H9 (cell line): ENCODE measurements around the gene FBXO2. TPM values are rescaled to one million over a fixed set of nuclear protein-coding genes. Genes with fewer than 3 reads are reported as not detected.
A peak's percentile ranks its signal among the peaks of the same experiment; 100 is the strongest.

Experiments
- DNase-seq: peaks from one replicate; pipeline ENCODE4 v3.0.0-alpha.2; 2017
- H2AFZ ChIP-seq: one replicate; pipeline ENCODE4 v1.6.1; 2013; ENCODE audit warnings: mild to moderate bottlenecking, low read length, control low read depth, moderate library complexity
- H2AK5ac ChIP-seq: 2 replicates; pipeline ENCODE4 v1.6.1; 2013; ENCODE audit warnings: low read length, control low read depth, mixed read lengths; ENCODE audit not compliant: insufficient read length
- H2BK120ac ChIP-seq: one replicate; pipeline ENCODE4 v1.6.1; 2013; ENCODE audit warnings: low read depth, mild to moderate bottlenecking, low read length, control low read depth, inconsistent platforms; ENCODE audit not compliant: poor library complexity, severe bottlenecking
- H2BK12ac ChIP-seq: 2 replicates; pipeline ENCODE4 v1.6.1; 2013; ENCODE audit warnings: low read length, control low read depth, mixed read lengths, low read depth; ENCODE audit not compliant: insufficient read length
- H2BK15ac ChIP-seq: 2 replicates; pipeline ENCODE4 v1.6.1; 2013; ENCODE audit warnings: low read depth, low read length, control low read depth
- H2BK20ac ChIP-seq: one replicate; pipeline ENCODE4 v1.6.1; 2013; ENCODE audit warnings: low read depth, mild to moderate bottlenecking, low read length, control low read depth, inconsistent platforms; ENCODE audit not compliant: poor library complexity, severe bottlenecking
- H2BK5ac ChIP-seq: 2 replicates; pipeline ENCODE4 v1.6.1; 2013; ENCODE audit warnings: low read length, control low read depth, mixed read lengths; ENCODE audit not compliant: insufficient read length
- H3K14ac ChIP-seq: 2 replicates; pipeline ENCODE4 v1.6.1; 2013; ENCODE audit warnings: low read length, control low read depth; ENCODE audit not compliant: insufficient read depth
- H3K18ac ChIP-seq: 2 replicates; pipeline ENCODE4 v1.6.1; 2013; ENCODE audit warnings: low read depth, mild to moderate bottlenecking, mixed read lengths, low read length, control low read depth; ENCODE audit not compliant: insufficient read length
- H3K23ac ChIP-seq: 2 replicates; pipeline ENCODE4 v1.6.1; 2013; ENCODE audit warnings: low read length, control low read depth, mixed read lengths, low read depth; ENCODE audit not compliant: insufficient read length
- H3K23me2 ChIP-seq: 2 replicates; pipeline ENCODE4 v1.6.1; 2013; ENCODE audit warnings: low read depth, mild to moderate bottlenecking, mixed read lengths, low read length, control low read depth; ENCODE audit not compliant: insufficient read length, poor library complexity, severe bottlenecking
- H3K27ac ChIP-seq: 2 replicates; pipeline ENCODE4 v1.5.1; 2013; ENCODE audit warnings: low read length, control low read depth, mixed read lengths, low read depth; ENCODE audit not compliant: insufficient read length
- H3K27me3 ChIP-seq: 2 replicates; pipeline ENCODE4 v1.6.1; 2013; ENCODE audit warnings: low read length, control low read depth, inconsistent platforms; ENCODE audit not compliant: insufficient read depth
- H3K4ac ChIP-seq: 2 replicates; pipeline ENCODE4 v1.6.1; 2013; ENCODE audit warnings: low read depth, mild to moderate bottlenecking, control low read depth, inconsistent platforms, low read length, moderate library complexity
- H3K4me1 ChIP-seq: 2 replicates; pipeline ENCODE4 v1.6.1; 2013; ENCODE audit warnings: low read length, control low read depth, inconsistent platforms; ENCODE audit not compliant: insufficient read depth
- H3K4me2 ChIP-seq: 2 replicates; pipeline ENCODE4 v1.6.1; 2013; ENCODE audit warnings: low read length, control low read depth, mixed read lengths; ENCODE audit not compliant: insufficient read length, insufficient read depth
- H3K56ac ChIP-seq: 2 replicates; pipeline ENCODE4 v1.6.1; 2013; ENCODE audit warnings: low read depth, mild to moderate bottlenecking, mixed read lengths, low read length, control low read depth; ENCODE audit not compliant: insufficient read length
- H3K79me1 ChIP-seq: 2 replicates; pipeline ENCODE4 v1.6.1; 2013; ENCODE audit warnings: low read depth, mild to moderate bottlenecking, moderate library complexity, low read length, control low read depth, inconsistent platforms; ENCODE audit not compliant: insufficient read depth, poor library complexity, severe bottlenecking
- H3K79me2 ChIP-seq: 2 replicates; pipeline ENCODE4 v1.6.1; 2013; ENCODE audit warnings: low read length, control low read depth, inconsistent platforms; ENCODE audit not compliant: insufficient read depth
- H3K9ac ChIP-seq: 2 replicates; pipeline ENCODE4 v1.6.1; 2013; ENCODE audit warnings: low read length, control low read depth, mixed read lengths; ENCODE audit not compliant: insufficient read length; ENCODE audit errors: extremely low read depth
- H3K9me3 ChIP-seq: one replicate; pipeline ENCODE4 v1.6.1; 2013; ENCODE audit warnings: low read depth, low read length, inconsistent platforms; ENCODE audit not compliant: control insufficient read depth
- H3T11ph ChIP-seq: one replicate; pipeline ENCODE4 v1.6.1; 2013; ENCODE audit warnings: mild to moderate bottlenecking, low read length, control low read depth, inconsistent platforms
- H4K20me1 ChIP-seq: one replicate; pipeline ENCODE4 v1.6.1; 2013; ENCODE audit not compliant: control insufficient read depth, insufficient read length, insufficient read depth
- H4K5ac ChIP-seq: 2 replicates; pipeline ENCODE4 v1.6.1; 2013; ENCODE audit warnings: low read depth, mild to moderate bottlenecking, mixed read lengths, low read length, control low read depth; ENCODE audit not compliant: insufficient read length
- H4K8ac ChIP-seq: replicated peaks from 2 replicates; pipeline ENCODE4 v1.6.1; 2013; ENCODE audit warnings: low read length, control low read depth, mixed read lengths, low read depth; ENCODE audit not compliant: insufficient read length
- H4K91ac ChIP-seq: 2 replicates; pipeline ENCODE4 v1.6.1; 2013; ENCODE audit warnings: low read depth, mild to moderate bottlenecking, moderate library complexity, mixed read lengths, low read length, control low read depth; ENCODE audit not compliant: insufficient read length
- H3K27ac Mint-ChIP-seq, 3 experiments: 2 replicates in 2 of 3; 3 replicates in 1 of 3; pipeline ENCODE4 v1.8.0; 2020 to 2021; ENCODE audit warnings: mixed read lengths in 3 of 3, mild to moderate bottlenecking in 1 of 3, moderate library complexity in 1 of 3
- H3K27me3 Mint-ChIP-seq: 2 replicates; pipeline ENCODE4 v1.8.0; 2021; ENCODE audit warnings: low read depth, mild to moderate bottlenecking, moderate library complexity, mixed read lengths
- H3K36me3 Mint-ChIP-seq, 3 experiments: 2 replicates in 2 of 3; 3 replicates in 1 of 3; pipeline ENCODE4 v1.8.0; 2020 to 2021; ENCODE audit warnings: low read depth in 3 of 3, mixed read lengths in 3 of 3; ENCODE audit not compliant: insufficient read depth in 1 of 3
- H3K4me1 Mint-ChIP-seq, 2 experiments: 2 replicates each; pipeline ENCODE4 v1.8.0; 2020; ENCODE audit warnings: mixed read lengths in 2 of 2
- H3K4me3 Mint-ChIP-seq, 2 experiments: 2 replicates in 1 of 2; 3 replicates in 1 of 2; pipeline ENCODE4 v1.8.0; 2020 to 2021; ENCODE audit warnings: mild to moderate bottlenecking in 2 of 2, mixed read lengths in 2 of 2, moderate library complexity in 1 of 2
- H3K9me3 Mint-ChIP-seq, 2 experiments: 2 replicates in 1 of 2; 3 replicates in 1 of 2; pipeline ENCODE4 v1.8.0; 2020; ENCODE audit warnings: mild to moderate bottlenecking in 2 of 2, mixed read lengths in 2 of 2, moderate library complexity in 1 of 2
- WGBS: extraction: QIAGEN DNeasy Blood & Tissue Kit; methylation state at CpG from one replicate; pipeline ENCODE4 v1.1.7; 2013; ENCODE audit warnings: missing lambda C conversion rate, low lambda C conversion rate, mixed read lengths; ENCODE audit not compliant: insufficient read length; ENCODE audit errors: extremely low coverage; 5-methylcytosine and 5-hydroxymethylcytosine counted together
- total RNA-seq: library from RNA; stranded (reverse); gene quantifications from 2 replicates; pipeline ENCODE4 v1.2.1, GENCODE V29; 2021
- TF ChIP-seq, protein P1 (sequence below): fragments of 200-600 bp; sonication (generic); conservative IDR thresholded peaks from 3 replicates; pipeline ENCODE4 v1.8.0; 2021; ENCODE audit warnings: antibody characterized with exemption, mild to moderate bottlenecking

FBXO2 gene
- total RNA-seq, 1 experiment from 2014 or later, result 28.9 TPM

DNA sequence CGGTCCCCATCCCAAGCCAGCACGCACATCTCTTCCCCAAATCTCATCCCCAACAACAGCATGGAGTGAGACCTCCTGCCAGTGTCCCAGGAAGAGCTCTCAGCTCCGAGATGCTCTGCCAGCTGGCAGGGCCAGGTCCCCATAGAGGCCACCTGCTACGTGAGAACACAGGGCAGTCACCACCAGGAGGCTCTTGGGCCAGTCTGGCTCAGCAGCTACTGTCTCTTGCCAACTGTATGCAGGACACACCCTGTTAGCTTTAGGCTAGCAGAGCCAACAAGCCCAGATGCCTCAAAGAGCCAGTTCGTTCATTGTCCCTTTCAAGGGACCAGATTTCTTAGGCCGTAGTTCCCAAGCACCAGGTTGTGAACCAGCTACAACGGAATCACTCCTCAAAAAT lies 36.9 kb downstream of the FBXO2 start:
- Histone ChIP-seq H2BK120ac (no peak overlapping the region), H3K79me1 (no peaks in the 10 kb centered on the region), H3K27ac (no peak overlapping the region), H2BK5ac (no peak overlapping the region), H3K27me3 (no peaks in the 10 kb centered on the region), H3K23me2 (peaks cover 2% of the 10 kb centered on the region), H2BK20ac (no peak overlapping the region), H4K91ac (no peak overlapping the region), H2AK5ac (no peak overlapping the region), H4K8ac (no peak overlapping the region), H3K18ac (no peak overlapping the region), H3K4ac (no peak overlapping the region), H2BK15ac (no peak overlapping the region), H3T11ph (no peak overlapping the region), H3K56ac (no peak overlapping the region), H4K20me1 (no peaks in the 10 kb centered on the region), H3K79me2 (no peaks in the 10 kb centered on the region), H2AFZ (no peak overlapping the region), H3K9me3 (no peaks in the 10 kb centered on the region), H2BK12ac (no peak overlapping the region), H3K4me2 (no peak overlapping the region), H3K14ac (no peak overlapping the region), H3K4me1 (no peaks in the 10 kb centered on the region), H3K23ac (no peak overlapping the region), H3K9ac (no peak overlapping the region), H4K5ac (no peak overlapping the region)
- Mint-ChIP-seq H3K36me3 (no peaks in the 10 kb centered on the region), H3K27me3 (peaks cover 4% of the 10 kb centered on the region), H3K4me1 (peaks cover 4 to 11% of the 10 kb centered on the region in 2 experiments), H3K9me3 (no peaks in the 10 kb centered on the region; a peak in 1 of 5 replicates), H3K4me3 (no peak overlapping the region; a peak in 1 of 5 replicates), H3K27ac (no peak overlapping the region)
- TF ChIP-seq, protein P1, sequence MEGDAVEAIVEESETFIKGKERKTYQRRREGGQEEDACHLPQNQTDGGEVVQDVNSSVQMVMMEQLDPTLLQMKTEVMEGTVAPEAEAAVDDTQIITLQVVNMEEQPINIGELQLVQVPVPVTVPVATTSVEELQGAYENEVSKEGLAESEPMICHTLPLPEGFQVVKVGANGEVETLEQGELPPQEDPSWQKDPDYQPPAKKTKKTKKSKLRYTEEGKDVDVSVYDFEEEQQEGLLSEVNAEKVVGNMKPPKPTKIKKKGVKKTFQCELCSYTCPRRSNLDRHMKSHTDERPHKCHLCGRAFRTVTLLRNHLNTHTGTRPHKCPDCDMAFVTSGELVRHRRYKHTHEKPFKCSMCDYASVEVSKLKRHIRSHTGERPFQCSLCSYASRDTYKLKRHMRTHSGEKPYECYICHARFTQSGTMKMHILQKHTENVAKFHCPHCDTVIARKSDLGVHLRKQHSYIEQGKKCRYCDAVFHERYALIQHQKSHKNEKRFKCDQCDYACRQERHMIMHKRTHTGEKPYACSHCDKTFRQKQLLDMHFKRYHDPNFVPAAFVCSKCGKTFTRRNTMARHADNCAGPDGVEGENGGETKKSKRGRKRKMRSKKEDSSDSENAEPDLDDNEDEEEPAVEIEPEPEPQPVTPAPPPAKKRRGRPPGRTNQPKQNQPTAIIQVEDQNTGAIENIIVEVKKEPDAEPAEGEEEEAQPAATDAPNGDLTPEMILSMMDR, result peak; percentile 24; the same call in 1 of the 3 replicates
- no peak for DNase-seq
- no CpG with 5 or more reads among the region's 7 CpGs for WGBS
